H1 (cell line): Measurements from ENCODE around the gene TXK. TPM values are rescaled to one million over a fixed set of nuclear protein-coding genes. Genes with fewer than 3 reads are reported as not detected.

Experiments
- CTCF ChIP-seq, 3 experiments: IDR thresholded peaks; 1 replicate in 2 of 3; 2 replicates in 1 of 3; pipeline versions ENCODE4 v1.5.1 to v1.6.1; 2011; ENCODE audit warnings: low read length in 3 of 3, mild to moderate bottlenecking in 3 of 3, inconsistent platforms in 2 of 3, low read depth in 1 of 3, moderate library complexity in 1 of 3; ENCODE audit not compliant: insufficient read depth in 1 of 3; ENCODE audit errors: control extremely low read depth in 1 of 3
- TBP ChIP-seq: IDR thresholded peaks from 2 replicates; pipeline ENCODE4 v1.6.1; 2011; ENCODE audit warnings: low read depth, low read length, improper control_type of control experiment
- polyA plus RNA-seq, 7 experiments: library from polyadenylated mRNA; depleted of rRNA in 3 of 7; stranded (reverse) in 5 of 7; unstranded in 2 of 7; fragments of >200 nt in 5 of 7; fragments of 200-250 nt in 2 of 7; gene quantifications; 1 replicate in 5 of 7; 2 replicates in 1 of 7; 4 replicates in 1 of 7; pipeline versions ENCODE4 v1.2.1 to v1.2.3, GENCODE V29; 2011 to 2013; ENCODE audit warnings: missing spikeins in 2 of 7, mixed read lengths in 2 of 7
- total RNA-seq: library from RNA; stranded (reverse); fragmentation: NEBNext Ultra II Directional; extraction: Animal tissue kit (Norgen Biotek cat#: 25700); gene quantifications from 2 replicates; pipeline ENCODE4 v1.2.1, GENCODE V29; 2021

The TXK gene
- total and polyA plus RNA-seq, 2 of the 8 experiments (the other 6 are each of a cell fraction or from before 2014, with no cell fraction given) = not detected

GRCh38 chr4:48162162-48162561, 28.1 kb upstream of the TXK start (continued):
- TF ChIP-seq TBP = no peak
- no peak for TF ChIP-seq CTCF (IDR thresholded peaks at IDR 0.05; ENCODE audit: control extremely low read depth in 1 of 3, insufficient read depth in 1 of 3, low read depth in 1 of 3, low read length in 3 of 3)
